Liver (tissue), 9 donors: ENCODE measurements around the gene FAM200C. TPM values are rescaled to one million over a fixed set of nuclear protein-coding genes. Genes with fewer than 3 reads are reported as not detected.

Experiments used
- DNase-seq: peaks from one replicate; pipeline ENCODE4 v3.0.0-alpha.2; 2017; ENCODE audit warnings: low spot score
- H3K27ac ChIP-seq, 2 donors: one replicate each; pipeline ENCODE4 v1.7.0; 2013; ENCODE audit warnings: inconsistent platforms in 2 of 2, low read length in 2 of 2, control low read depth in 1 of 2, low read depth in 1 of 2, mild to moderate bottlenecking in 1 of 2
- H3K27me3 ChIP-seq, 4 donors: one replicate each; pipeline versions ENCODE4 v1.6.1 to v1.7.0; 2013; ENCODE audit warnings: low read length in 3 of 4, inconsistent platforms in 1 of 4, mild to moderate bottlenecking in 1 of 4, moderate library complexity in 1 of 4; ENCODE audit not compliant: control insufficient read depth in 4 of 4, insufficient read depth in 4 of 4
- H3K36me3 ChIP-seq, 4 donors: one replicate each; pipeline versions ENCODE4 v1.6.1 to v1.7.0; 2013; ENCODE audit warnings: low read length in 3 of 4, mild to moderate bottlenecking in 3 of 4, low read depth in 1 of 4, moderate library complexity in 1 of 4; ENCODE audit not compliant: control insufficient read depth in 4 of 4, insufficient read depth in 3 of 4
- H3K4me1 ChIP-seq, 4 donors: one replicate each; pipeline versions ENCODE4 v1.6.1 to v1.7.0; 2013; ENCODE audit warnings: low read length in 3 of 4, mild to moderate bottlenecking in 3 of 4, moderate library complexity in 1 of 4; ENCODE audit not compliant: control insufficient read depth in 4 of 4, insufficient read depth in 4 of 4
- H3K4me3 ChIP-seq, 3 donors: one replicate each; pipeline versions ENCODE4 v1.6.1 to v1.7.0; 2013; ENCODE audit warnings: low read length in 3 of 3, control low read depth in 1 of 3, low read depth in 1 of 3, mild to moderate bottlenecking in 1 of 3
- H3K9ac ChIP-seq, 2 donors: one replicate each; pipeline ENCODE4 v1.7.0; 2013; ENCODE audit warnings: low read length in 2 of 2, mild to moderate bottlenecking in 2 of 2, moderate library complexity in 2 of 2, control low read depth in 1 of 2, low read depth in 1 of 2
- H3K9me3 ChIP-seq, 4 donors: one replicate each; pipeline versions ENCODE4 v1.6.1 to v1.7.0; 2013; ENCODE audit warnings: low read length in 3 of 4; ENCODE audit not compliant: control insufficient read depth in 4 of 4
- ATF3 ChIP-seq: IDR thresholded peaks from 2 replicates; pipeline ENCODE4 v1.6.1; 2016; ENCODE audit warnings: antibody characterized with exemption
- CTCF ChIP-seq: fragments of 150-350 bp; IDR thresholded peaks from 2 replicates; pipeline ENCODE4 v1.5.1; 2017; ENCODE audit warnings: improper control_type of control experiment, low read depth, low read length; ENCODE audit not compliant: missing input control
- EGR1 ChIP-seq, 2 donors: IDR thresholded peaks; 2 replicates each; pipeline ENCODE4 v1.6.1; 2016 to 2018; ENCODE audit warnings: antibody characterized with exemption in 2 of 2, low read depth in 2 of 2
- FOXA2 ChIP-seq: IDR thresholded peaks from 2 replicates; pipeline ENCODE4 v1.6.1; 2016; ENCODE audit warnings: antibody characterized with exemption
- GABPA ChIP-seq, 2 donors: IDR thresholded peaks in 1 of 2; conservative IDR thresholded peaks in 1 of 2; 2 replicates each; pipeline ENCODE4 v1.6.1; 2016; ENCODE audit warnings: antibody characterized with exemption in 2 of 2, mild to moderate bottlenecking in 1 of 2, moderate library complexity in 1 of 2
- HNF4A ChIP-seq, 2 donors: conservative IDR thresholded peaks; 2 replicates each; pipeline ENCODE4 v1.6.1; 2016; ENCODE audit warnings: antibody characterized with exemption in 2 of 2, mild to moderate bottlenecking in 2 of 2
- HNF4G ChIP-seq: IDR thresholded peaks from 2 replicates; pipeline ENCODE4 v1.6.1; 2016; ENCODE audit warnings: antibody characterized with exemption
- JUND ChIP-seq, 2 donors: IDR thresholded peaks; 2 replicates each; pipeline ENCODE4 v1.6.1; 2016; ENCODE audit warnings: antibody characterized with exemption in 2 of 2
- MAX ChIP-seq: IDR thresholded peaks from 2 replicates; pipeline ENCODE4 v1.6.1; 2016; ENCODE audit warnings: antibody characterized with exemption
- NR2F2 ChIP-seq: IDR thresholded peaks from 2 replicates; pipeline ENCODE4 v1.6.1; 2016; ENCODE audit warnings: antibody characterized with exemption
- RAD21 ChIP-seq, 2 donors: IDR thresholded peaks; 2 replicates each; pipeline ENCODE4 v1.6.1; 2016; ENCODE audit warnings: antibody characterized with exemption in 2 of 2, mild to moderate bottlenecking in 2 of 2
- REST ChIP-seq: IDR thresholded peaks from 2 replicates; pipeline ENCODE4 v1.6.1; 2016; ENCODE audit warnings: antibody characterized with exemption, mild to moderate bottlenecking
- RXRA ChIP-seq, 2 donors: IDR thresholded peaks; 2 replicates each; pipeline ENCODE4 v1.6.1; 2017 to 2018; ENCODE audit warnings: antibody characterized with exemption in 2 of 2, mild to moderate bottlenecking in 1 of 2
- SP1 ChIP-seq: IDR thresholded peaks from 2 replicates; pipeline ENCODE4 v1.6.1; 2018; ENCODE audit warnings: antibody characterized with exemption, mild to moderate bottlenecking
- TAF1 ChIP-seq: conservative IDR thresholded peaks from 2 replicates; pipeline ENCODE4 v1.6.1; 2016; ENCODE audit warnings: antibody characterized with exemption, mild to moderate bottlenecking
- YY1 ChIP-seq: IDR thresholded peaks from 2 replicates; pipeline ENCODE4 v1.6.1; 2016; ENCODE audit warnings: antibody characterized with exemption, mild to moderate bottlenecking
- ZBTB33 ChIP-seq: IDR thresholded peaks from 2 replicates; pipeline ENCODE4 v1.6.1; 2016; ENCODE audit warnings: antibody characterized with exemption
- WGBS: extraction: QIAGEN DNeasy Blood & Tissue Kit; methylation state at CpG from one replicate; pipeline ENCODE4 v1.1.7; 2013; 5-methylcytosine and 5-hydroxymethylcytosine counted together
- polyA plus RNA-seq, 2 donors: library from polyadenylated mRNA; stranded (reverse) in 1 of 2; unstranded in 1 of 2; fragments of 200-250 nt in 1 of 2; fragments of >200 nt in 1 of 2; fragmentation: Nextera tagmentation in 1 of 2; extraction: Ambion mirVana in 1 of 2; gene quantifications; one replicate each; pipeline versions ENCODE4 v1.2.1 to v1.2.3, GENCODE V29; 2013 to 2015
- total RNA-seq, 2 donors: library from RNA; depleted of rRNA; stranded (reverse); fragments of >200 nt; gene quantifications; one replicate each; pipeline ENCODE4 v1.2.3, GENCODE V29; 2014
- donor health status: healthy.
- donor health status: healthy.
- donor health status: healthy.
- donor health status: healthy.
- donor health status: healthy.

The FAM200C gene
- total and polyA plus RNA-seq, 4 donors: 0.57 to 2.9 (median 1.3) TPM

- no peaks in the 10 kb centered on the region for H3K9me3 ChIP-seq
- H3K4me1 ChIP-seq: peaks cover 0 to 5% (median 0%) of the 10 kb centered on the region in 4 donors
- H3K27me3 ChIP-seq: peaks cover 0 to 4% (median 0%) of the 10 kb centered on the region in 4 donors
- no peak overlapping the region for H3K9ac ChIP-seq
- no peak for DNase-seq
- no peak for TF ChIP-seq GABPA (IDR thresholded peaks at IDR 0.05 in 1 of 2, conservative IDR thresholded peaks at IDR 0.05 in 1 of 2)
- no peak for TF ChIP-seq REST
- TF ChIP-seq ATF3: no peak
- TF ChIP-seq RAD21 (IDR thresholded peaks at IDR 0.05): no peak
- TF ChIP-seq TAF1: no peak
- no peak for TF ChIP-seq NR2F2
- TF ChIP-seq ZBTB33: no peak
- no peak for TF ChIP-seq SP1
- TF ChIP-seq FOXA2: no peak
- no peak for TF ChIP-seq HNF4A (conservative IDR thresholded peaks at IDR 0.05)
- TF ChIP-seq YY1: no peak
- TF ChIP-seq JUND (IDR thresholded peaks at IDR 0.05): no peak
- TF ChIP-seq HNF4G: no peak
- 93% methylated on average over 27 of the region's 27 CpGs for WGBS
- no peak overlapping the region for H3K4me3 ChIP-seq
- H3K27ac ChIP-seq: no peak overlapping the region
- H3K36me3 ChIP-seq: no peaks in the 10 kb centered on the region
These were observed 50.5 kb downstream of the FAM200C start for GRCh38 chr5:160349249-160349934.

GRCh38 chr5:160348080-160348479 lies 51.8 kb downstream of the FAM200C start:
- DNase-seq: no peak
- H3K9me3 ChIP-seq: no peaks in the 10 kb centered on the region
- no peak overlapping the region for H3K4me3 ChIP-seq
- 77% methylated on average over 11 of the region's 11 CpGs for WGBS
- no peaks in the 10 kb centered on the region for H3K36me3 ChIP-seq
- H3K9ac ChIP-seq: no peak overlapping the region
- H3K27me3 ChIP-seq: peaks cover 0 to under 1% (median 0%) of the 10 kb centered on the region in 4 donors
- no peak overlapping the region for H3K27ac ChIP-seq
- peaks cover 0 to 5% (median 0%) of the 10 kb centered on the region in 4 donors for H3K4me1 ChIP-seq
- no peak for TF ChIP-seq TAF1
- no peak for TF ChIP-seq JUND (IDR thresholded peaks at IDR 0.05)
- TF ChIP-seq RXRA (IDR thresholded peaks at IDR 0.05): no peak
- no peak for TF ChIP-seq HNF4A (conservative IDR thresholded peaks at IDR 0.05)
- TF ChIP-seq CTCF: no peak
- no peak for TF ChIP-seq REST
- TF ChIP-seq EGR1 (IDR thresholded peaks at IDR 0.05; ENCODE audit: low read depth in 2 of 2): no peak
- no peak for TF ChIP-seq MAX
- TF ChIP-seq FOXA2: no peak
- no peak for TF ChIP-seq ATF3
- no peak for TF ChIP-seq HNF4G
- TF ChIP-seq SP1: no peak
